Activated CD4-positive, alpha-beta memory T cell treated with anti-CD3 and anti-CD28 coated beads, Interleukin-2, amount 10 ng/mL, durations not matched to agents 7 days and 5 days (primary cell): Measurements from ENCODE around the gene LUZP1. TPM values are rescaled to one million over a fixed set of nuclear protein-coding genes. Genes with fewer than 3 reads are reported as not detected.

Source experiments
- CTCF ChIA-PET: fragments of 350-600 bp; sonication (Branson Sonifier 250); formaldehyde crosslinking; loops from one replicate; lab custom pipeline; 2021; ENCODE audit warnings: antibody characterized with exemption, inconsistent platforms; lab: Charles Lee
- POLR2A ChIA-PET: fragments of 350-600 bp; sonication (Branson Sonifier 250); formaldehyde crosslinking; loops from one replicate; lab custom pipeline; 2021; ENCODE audit warnings: antibody characterized with exemption; lab: Charles Lee
- DNase-seq: peaks from one replicate; pipeline ENCODE4 v3.0.0-alpha.2; 2020
- H3K27ac Mint-ChIP-seq: one replicate; pipeline ENCODE4 v1.8.0; 2021; ENCODE audit warnings: mild to moderate bottlenecking, mixed read lengths
- H3K27me3 Mint-ChIP-seq: one replicate; pipeline ENCODE4 v1.8.0; 2021; ENCODE audit warnings: mixed read lengths
- H3K36me3 Mint-ChIP-seq: one replicate; pipeline ENCODE4 v1.8.0; 2021; ENCODE audit warnings: low read depth, mixed read lengths
- H3K4me1 Mint-ChIP-seq: one replicate; pipeline ENCODE4 v1.8.0; 2021; ENCODE audit warnings: mixed read lengths
- H3K4me3 Mint-ChIP-seq: one replicate; pipeline ENCODE4 v1.8.0; 2021; ENCODE audit warnings: mild to moderate bottlenecking, mixed read lengths
- H3K9me3 Mint-ChIP-seq: one replicate; pipeline ENCODE4 v1.8.0; 2021; ENCODE audit warnings: mixed read lengths
- total RNA-seq, 2 experiments: library from RNA; stranded (reverse); gene quantifications; one replicate each; pipeline ENCODE4 v1.2.3, GENCODE V29; 2021

The LUZP1 gene
- total RNA-seq, 2 experiments from 2014 or later: 19.4 to 21.8 TPM

DNA sequence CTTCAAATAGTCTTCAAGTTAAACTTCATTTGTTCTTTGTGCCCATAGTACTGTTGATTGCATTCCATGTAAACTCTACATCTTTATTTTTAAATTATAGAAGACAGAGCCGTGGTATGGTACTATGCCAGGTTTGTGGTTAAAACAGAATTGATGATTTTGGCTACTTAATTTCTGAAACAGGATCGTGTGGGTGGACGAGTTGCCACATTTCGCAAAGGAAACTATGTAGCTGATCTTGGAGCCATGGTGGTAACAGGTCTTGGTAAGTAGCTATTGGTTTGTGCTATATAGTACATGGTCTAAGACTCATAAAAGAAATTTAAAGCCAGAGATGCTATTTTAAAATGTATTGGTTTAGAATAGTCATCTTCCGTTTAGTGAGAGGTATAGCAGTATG is 111.4 kb downstream of the LUZP1 start:
- no peak overlapping the region for H3K27ac Mint-ChIP-seq
- no peaks in the 10 kb centered on the region for H3K9me3 Mint-ChIP-seq
- peaks cover 33% of the 10 kb centered on the region for H3K36me3 Mint-ChIP-seq
- no peaks in the 10 kb centered on the region for H3K27me3 Mint-ChIP-seq
- POLR2A ChIA-PET: no interaction called here
- DNase-seq: no peak
- H3K4me3 Mint-ChIP-seq: no peak overlapping the region
- H3K4me1 Mint-ChIP-seq: no peaks in the 10 kb centered on the region
- CTCF ChIA-PET: interaction anchor here (1.3 kb wide), 1 partner anchor 10 kb away, joined by 4 read pairs; no protein-coding TSS in a partner anchor

DNA sequence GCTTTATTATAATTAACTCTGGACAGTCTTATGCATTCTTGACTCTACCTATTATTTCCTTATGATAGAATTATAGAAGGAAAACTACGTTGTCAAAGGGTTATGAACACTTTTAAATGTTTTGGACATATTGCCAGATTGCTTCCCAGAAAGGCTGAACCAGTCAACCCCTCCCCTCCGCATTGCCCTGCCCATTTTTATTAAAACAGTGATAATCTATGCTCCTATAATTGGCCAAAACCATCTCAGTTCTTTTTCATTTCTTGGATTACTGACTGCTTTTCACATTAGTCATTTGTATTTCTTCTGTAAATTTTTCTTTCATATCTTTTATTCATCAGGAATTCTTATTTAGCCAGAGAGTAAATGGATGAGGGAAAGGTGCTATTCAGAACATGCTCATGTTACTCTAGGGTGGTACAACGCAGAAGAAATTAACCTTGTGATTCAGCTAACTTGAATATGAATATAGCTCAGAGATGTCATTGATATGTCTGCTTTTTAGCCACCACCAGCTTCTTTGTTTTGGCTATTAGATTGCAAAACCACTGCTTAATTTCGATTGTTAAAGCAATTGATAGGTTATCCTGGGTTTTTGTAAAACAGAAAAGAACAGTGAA is 117.3 kb downstream of the LUZP1 start:
- Mint-ChIP-seq H3K4me3 (no peak overlapping the region), H3K4me1 (peaks cover 4% of the 10 kb centered on the region), H3K36me3 (peaks cover 11% of the 10 kb centered on the region), H3K9me3 (no peaks in the 10 kb centered on the region), H3K27me3 (no peaks in the 10 kb centered on the region), H3K27ac (no peak overlapping the region)
- ChIA-PET POLR2A (no interaction called here), CTCF (no interaction called here)
- no peak for DNase-seq

DNA sequence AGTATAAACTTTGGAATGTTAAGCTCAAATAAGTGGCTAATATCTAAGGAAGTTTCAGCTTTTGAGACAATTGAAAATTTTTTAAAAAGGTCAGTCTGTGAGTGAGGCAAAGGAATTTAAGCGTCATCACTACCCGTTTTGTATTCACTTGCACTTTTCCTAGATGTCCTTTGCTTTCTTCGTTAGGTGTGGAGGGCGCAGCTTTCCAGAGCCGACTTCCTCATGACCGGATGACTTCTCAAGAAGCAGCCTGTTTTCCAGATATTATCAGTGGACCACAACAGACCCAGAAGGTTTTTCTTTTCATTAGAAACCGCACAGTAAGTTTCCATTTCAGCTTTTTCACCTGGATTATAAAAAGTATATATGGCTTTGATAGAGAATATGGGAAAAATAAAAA is 118.5 kb downstream of the LUZP1 start:
- no peaks in the 10 kb centered on the region for H3K27me3 Mint-ChIP-seq
- no peak overlapping the region for H3K4me3 Mint-ChIP-seq
- peaks cover 9% of the 10 kb centered on the region for H3K36me3 Mint-ChIP-seq
- peaks cover 16% of the 10 kb centered on the region for H3K4me1 Mint-ChIP-seq
- no peak for DNase-seq
- CTCF ChIA-PET: interaction anchor here (1.6 kb wide), 1 partner anchor 134 kb away, joined by 4 read pairs; no protein-coding TSS in a partner anchor
- no peak overlapping the region for H3K27ac Mint-ChIP-seq
- H3K9me3 Mint-ChIP-seq: no peaks in the 10 kb centered on the region
- POLR2A ChIA-PET: no interaction called here

DNA sequence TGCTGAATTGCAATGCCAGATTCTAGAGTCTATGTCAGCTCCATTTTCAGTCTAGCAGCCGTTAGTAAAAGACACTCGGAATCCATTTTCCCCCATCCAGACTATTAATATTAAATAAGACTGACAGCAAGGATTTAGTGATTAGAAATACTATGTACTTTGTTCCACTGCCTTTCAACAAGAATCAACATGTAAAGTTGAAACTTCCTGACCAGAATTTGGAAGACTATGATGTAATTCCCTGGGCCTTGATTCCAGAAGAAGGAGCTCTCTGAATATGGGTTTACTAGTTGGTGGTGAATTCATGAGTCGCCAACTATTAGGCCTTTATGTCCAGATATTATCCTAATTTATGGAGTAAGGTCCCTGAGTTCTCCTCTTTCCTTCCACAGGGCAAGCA is 124.6 kb downstream of the LUZP1 start:
- Mint-ChIP-seq H3K4me1 (peaks cover 27% of the 10 kb centered on the region), H3K27ac (no peak overlapping the region), H3K27me3 (no peaks in the 10 kb centered on the region), H3K9me3 (no peaks in the 10 kb centered on the region), H3K4me3 (no peak overlapping the region), H3K36me3 (peaks cover 2% of the 10 kb centered on the region)
- no peak for DNase-seq
- ChIA-PET CTCF (interaction anchor here (0.8 kb wide), 1 partner anchor 140 kb away, joined by 4 read pairs; no protein-coding TSS in a partner anchor), POLR2A (no interaction called here)

DNA sequence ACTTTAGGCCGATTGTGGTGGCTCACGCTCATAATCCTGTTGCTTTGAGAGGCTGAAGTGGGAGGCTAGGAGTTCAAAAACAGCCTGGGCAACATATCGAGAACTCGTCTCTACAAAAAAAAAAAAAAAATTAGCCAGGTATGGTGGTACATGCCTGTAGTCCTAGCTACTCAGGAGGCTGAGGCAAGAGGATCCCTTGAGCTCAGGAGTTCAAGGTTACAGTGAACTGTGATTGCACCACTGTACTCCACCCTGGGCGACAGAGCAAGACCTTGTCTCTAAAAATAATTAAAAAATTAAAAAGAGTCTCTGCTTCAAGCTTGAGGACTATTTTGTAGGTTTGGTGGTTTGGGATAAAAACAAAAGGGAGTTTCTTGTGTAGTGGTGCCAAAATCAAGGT is 128.1 kb downstream of the LUZP1 start:
- no peak for DNase-seq
- ChIA-PET POLR2A (no interaction called here), CTCF (interaction anchor here (1.5 kb wide), 1 partner anchor 144 kb away, joined by 5 read pairs; no protein-coding TSS in a partner anchor)
- Mint-ChIP-seq H3K27ac (no peak overlapping the region), H3K4me1 (peaks cover 22% of the 10 kb centered on the region), H3K36me3 (peaks cover 3% of the 10 kb centered on the region), H3K27me3 (no peaks in the 10 kb centered on the region), H3K4me3 (no peak overlapping the region), H3K9me3 (no peaks in the 10 kb centered on the region)

DNA sequence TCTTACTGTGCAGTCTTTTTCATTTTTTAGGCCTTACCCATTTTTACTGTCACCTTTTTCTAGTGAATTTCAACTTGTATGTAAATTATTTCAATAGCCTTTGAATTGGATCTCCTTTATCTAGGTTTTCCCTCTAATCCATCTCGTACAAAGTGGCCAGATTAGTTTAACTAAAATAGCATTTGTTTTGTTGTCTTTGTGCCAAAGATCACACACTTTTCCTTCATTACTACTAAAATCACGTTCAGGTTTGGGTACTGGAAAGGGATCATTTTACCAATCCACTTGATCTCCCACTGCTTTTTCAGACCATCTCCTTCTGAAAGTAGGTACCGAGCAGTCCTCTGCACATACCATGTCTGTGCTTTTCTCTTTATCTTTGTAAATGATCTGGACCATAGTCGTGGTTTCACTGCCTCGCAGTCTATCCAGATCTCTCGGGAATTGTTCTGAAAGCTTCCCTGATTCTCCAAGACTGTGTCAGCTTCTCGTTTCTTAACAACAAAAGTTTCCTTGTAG is 129.3 kb downstream of the LUZP1 start:
- no peak overlapping the region for H3K27ac Mint-ChIP-seq
- no peak overlapping the region for H3K4me3 Mint-ChIP-seq
- peaks cover 3% of the 10 kb centered on the region for H3K36me3 Mint-ChIP-seq

DNA sequence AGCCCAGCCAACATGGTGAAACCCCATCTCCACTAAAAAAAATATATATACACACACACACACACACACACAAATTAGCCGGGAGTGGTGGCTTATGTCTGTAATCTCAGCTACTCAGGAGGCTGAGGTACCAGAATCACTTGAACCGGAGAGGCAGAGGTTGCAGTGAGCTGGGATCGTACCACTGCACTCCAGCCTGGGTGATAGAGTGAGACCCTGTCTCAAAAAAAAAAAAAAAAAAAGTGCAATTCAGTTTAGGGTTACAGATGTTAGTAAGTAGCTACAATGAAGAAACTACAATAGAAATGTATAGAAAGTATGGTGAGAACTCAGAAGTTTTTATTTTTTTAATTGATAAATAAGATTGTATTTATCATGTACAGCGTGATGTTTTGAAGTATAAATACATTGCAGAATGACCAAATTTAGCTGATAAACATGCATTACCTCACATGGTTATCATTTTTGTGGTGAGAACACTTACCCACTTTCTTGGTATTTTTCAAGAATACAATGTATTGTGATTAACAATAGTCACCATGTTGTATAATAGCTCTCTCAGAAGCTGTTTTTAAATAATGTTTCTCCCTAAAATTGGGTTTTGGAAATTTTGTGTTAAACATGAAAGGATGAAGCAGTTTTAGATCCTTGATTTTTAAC is 131.4 kb downstream of the LUZP1 start:
- POLR2A ChIA-PET: no interaction called here
- Mint-ChIP-seq H3K9me3 (no peaks in the 10 kb centered on the region), H3K27me3 (no peaks in the 10 kb centered on the region)

More for the DNA sequence above, 129.3 kb downstream of the LUZP1 start:
- ChIA-PET POLR2A (no interaction called here), CTCF (no interaction called here)
- H3K4me1 Mint-ChIP-seq: peaks cover 18% of the 10 kb centered on the region
- H3K27me3 Mint-ChIP-seq: no peaks in the 10 kb centered on the region
- no peaks in the 10 kb centered on the region for H3K9me3 Mint-ChIP-seq
- DNase-seq: no peak

DNA sequence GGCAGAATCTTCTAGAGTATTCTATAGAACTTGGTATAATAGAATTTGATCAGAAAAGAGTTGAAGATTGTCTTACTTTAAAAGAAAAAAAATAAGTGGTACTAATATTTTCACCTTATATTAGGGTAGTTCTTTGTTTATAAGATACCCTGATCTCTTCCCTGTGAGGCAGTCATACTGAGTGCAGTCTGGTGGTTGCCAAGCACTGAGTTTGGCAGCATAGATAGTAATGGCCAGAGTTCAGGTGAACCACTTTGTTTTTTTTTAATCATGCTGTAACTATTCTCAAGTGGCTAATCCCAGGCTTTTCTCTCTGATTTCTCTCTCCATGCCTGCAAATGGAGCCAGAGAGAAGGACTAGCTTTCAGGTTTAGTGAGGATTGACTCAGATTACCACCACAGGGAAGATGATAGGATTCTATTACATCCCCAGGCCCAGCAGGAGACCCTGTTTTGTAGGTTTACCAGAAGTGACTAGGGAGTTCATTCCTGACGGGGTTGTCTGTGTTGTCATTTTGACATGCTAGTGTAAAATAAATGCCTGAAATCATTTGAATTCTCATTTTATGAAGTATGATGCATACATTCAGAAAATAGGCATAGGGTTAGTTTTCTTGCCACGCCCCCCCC is 132.7 kb downstream of the LUZP1 start:
- Mint-ChIP-seq H3K9me3 (no peaks in the 10 kb centered on the region), H3K27me3 (no peaks in the 10 kb centered on the region), H3K4me1 (peaks cover 20% of the 10 kb centered on the region), H3K4me3 (no peak overlapping the region), H3K27ac (no peak overlapping the region), H3K36me3 (peaks cover 10% of the 10 kb centered on the region)
- ChIA-PET CTCF (no interaction called here), POLR2A (no interaction called here)
- no peak for DNase-seq

More for the DNA sequence above, 131.4 kb downstream of the LUZP1 start:
- no peak overlapping the region for H3K27ac Mint-ChIP-seq
- CTCF ChIA-PET: interaction anchor here (0.5 to 1.0 kb wide), 4 partner anchors 17 to 357 kb away, joined by 3 to 5 read pairs (median 4); partner anchors contain the start of gene KDM1A
- H3K4me3 Mint-ChIP-seq: no peak overlapping the region
- peaks cover 5% of the 10 kb centered on the region for H3K36me3 Mint-ChIP-seq
- H3K4me1 Mint-ChIP-seq: peaks cover 18% of the 10 kb centered on the region
- DNase-seq: no peak

Other genes with a start within 250 kb of the LUZP1 start
- not detected for gene LACTBL1, start 196.0 kb downstream of the LUZP1 start, total RNA-seq
- not detected for gene TEX46, start 153.0 kb downstream of the LUZP1 start, total RNA-seq
- 10 to 100 TPM; 50.6 to 51.6 TPM for gene KDM1A, start 149.4 kb downstream of the LUZP1 start, total RNA-seq
- not detected for gene HTR1D, start 48.6 kb upstream of the LUZP1 start, total RNA-seq
- 100 to 1,000 TPM; 175 to 179 TPM for gene HNRNPR, start 175.4 kb upstream of the LUZP1 start, total RNA-seq
- 1 to 10 TPM; 6.1 to 6.8 TPM for gene ZNF436, start 201.0 kb upstream of the LUZP1 start, total RNA-seq